Glutamatergic neuron (in vitro differentiated cells): ENCODE data around the gene SMPD2. TPM values are rescaled to one million over a fixed set of nuclear protein-coding genes. Genes with fewer than 3 reads are reported as not detected.

Experiments used
- DNase-seq: peaks from one replicate; pipeline ENCODE4 v3.0.0; 2022
- H3K27ac Mint-ChIP-seq: one replicate; pipeline ENCODE4 v1.8.0; 2020; ENCODE audit warnings: mild to moderate bottlenecking, mixed read lengths, inconsistent platforms; ENCODE audit not compliant: unreplicated experiment
- H3K27me3 Mint-ChIP-seq: one replicate; pipeline ENCODE4 v1.8.0; 2020; ENCODE audit warnings: mild to moderate bottlenecking, moderate library complexity, mixed read lengths, inconsistent platforms; ENCODE audit not compliant: unreplicated experiment
- H3K36me3 Mint-ChIP-seq: one replicate; pipeline ENCODE4 v1.8.0; 2020; ENCODE audit warnings: mild to moderate bottlenecking, mixed read lengths, inconsistent platforms; ENCODE audit not compliant: unreplicated experiment
- H3K4me1 Mint-ChIP-seq: one replicate; pipeline ENCODE4 v1.8.0; 2020; ENCODE audit warnings: mild to moderate bottlenecking, low read depth, mixed read lengths, inconsistent platforms; ENCODE audit not compliant: unreplicated experiment
- H3K4me3 Mint-ChIP-seq: one replicate; pipeline ENCODE4 v1.8.0; 2020; ENCODE audit warnings: mild to moderate bottlenecking, mixed read lengths, inconsistent platforms; ENCODE audit not compliant: unreplicated experiment
- H3K9me3 Mint-ChIP-seq: one replicate; pipeline ENCODE4 v1.8.0; 2020; ENCODE audit warnings: mild to moderate bottlenecking, moderate library complexity, mixed read lengths, inconsistent platforms; ENCODE audit not compliant: unreplicated experiment
- total RNA-seq: library from RNA; stranded (reverse); fragmentation: NEBNext Ultra II Directional; extraction: Animal tissue kit (Norgen Biotek cat#: 25700); gene quantifications from one replicate; pipeline ENCODE4 v1.2.1, GENCODE V29; 2021; ENCODE audit not compliant: unreplicated experiment
- TF ChIP-seq, protein P1 (sequence below): fragments of 200-600 bp; sonication (generic); IDR thresholded peaks from one replicate; pipeline ENCODE4 v1.5.0; 2021; ENCODE audit not compliant: partially characterized antibody, unreplicated experiment

Gene SMPD2
- total RNA-seq, 1 donor from 2014 or later, result 6.4 TPM

DNA sequence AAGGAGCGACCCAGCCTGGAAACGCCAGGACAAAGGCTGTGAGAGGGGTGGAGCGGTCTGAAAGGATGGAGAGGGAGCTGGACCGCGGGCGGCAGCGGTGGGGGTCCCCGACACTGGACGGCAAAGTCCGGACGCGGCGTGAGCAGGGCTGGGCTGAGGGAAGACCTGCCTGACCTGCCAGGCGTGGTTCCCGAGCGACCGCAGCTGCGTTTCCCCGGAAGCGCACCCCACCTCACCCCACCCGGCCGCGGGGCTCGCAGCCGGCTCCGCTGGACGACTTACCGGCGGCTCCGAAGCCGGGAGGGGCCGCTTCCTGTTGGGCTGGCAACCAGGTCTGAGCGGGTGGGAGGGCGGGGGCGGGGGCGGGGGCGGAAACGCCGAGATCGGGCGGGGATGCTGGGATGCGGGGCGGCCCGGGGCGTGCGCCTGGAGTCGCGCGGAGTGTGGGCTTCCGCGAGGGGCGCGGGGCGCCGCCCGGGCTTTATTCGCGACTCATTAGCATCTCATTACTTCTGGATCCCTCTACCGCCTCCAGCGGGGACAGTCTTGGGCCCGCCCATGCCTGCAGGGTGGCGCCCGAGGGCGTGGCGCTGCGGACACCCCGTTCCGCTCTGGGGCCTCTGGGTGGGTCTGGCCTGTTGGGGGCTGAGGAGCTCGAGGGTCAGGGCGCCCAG lies 15.1 kb downstream of the SMPD2 start, which contains the start of gene MICAL1:
MICAL1 (minus strand) TSS at position 336 of the 674 bp plus-strand sequence. CDS start 1,576 bp downstream, outside the sequence.
- H3K27ac Mint-ChIP-seq, result peak within 1 kb of the TSS; percentile 99
- H3K27me3 Mint-ChIP-seq, result peaks cover 15% of the 10 kb centered on the region
- peak within 1 kb of the TSS; percentile 94 for H3K4me3 Mint-ChIP-seq
- peaks cover 22% of the 10 kb centered on the region for H3K9me3 Mint-ChIP-seq
- DNase-seq, result peak; percentile 87
- peaks cover 27% of the 10 kb centered on the region for H3K4me1 Mint-ChIP-seq
- TF ChIP-seq, protein P1, sequence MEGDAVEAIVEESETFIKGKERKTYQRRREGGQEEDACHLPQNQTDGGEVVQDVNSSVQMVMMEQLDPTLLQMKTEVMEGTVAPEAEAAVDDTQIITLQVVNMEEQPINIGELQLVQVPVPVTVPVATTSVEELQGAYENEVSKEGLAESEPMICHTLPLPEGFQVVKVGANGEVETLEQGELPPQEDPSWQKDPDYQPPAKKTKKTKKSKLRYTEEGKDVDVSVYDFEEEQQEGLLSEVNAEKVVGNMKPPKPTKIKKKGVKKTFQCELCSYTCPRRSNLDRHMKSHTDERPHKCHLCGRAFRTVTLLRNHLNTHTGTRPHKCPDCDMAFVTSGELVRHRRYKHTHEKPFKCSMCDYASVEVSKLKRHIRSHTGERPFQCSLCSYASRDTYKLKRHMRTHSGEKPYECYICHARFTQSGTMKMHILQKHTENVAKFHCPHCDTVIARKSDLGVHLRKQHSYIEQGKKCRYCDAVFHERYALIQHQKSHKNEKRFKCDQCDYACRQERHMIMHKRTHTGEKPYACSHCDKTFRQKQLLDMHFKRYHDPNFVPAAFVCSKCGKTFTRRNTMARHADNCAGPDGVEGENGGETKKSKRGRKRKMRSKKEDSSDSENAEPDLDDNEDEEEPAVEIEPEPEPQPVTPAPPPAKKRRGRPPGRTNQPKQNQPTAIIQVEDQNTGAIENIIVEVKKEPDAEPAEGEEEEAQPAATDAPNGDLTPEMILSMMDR, result peak; percentile 43
- H3K36me3 Mint-ChIP-seq, result peaks cover 4% of the 10 kb centered on the region

DNA sequence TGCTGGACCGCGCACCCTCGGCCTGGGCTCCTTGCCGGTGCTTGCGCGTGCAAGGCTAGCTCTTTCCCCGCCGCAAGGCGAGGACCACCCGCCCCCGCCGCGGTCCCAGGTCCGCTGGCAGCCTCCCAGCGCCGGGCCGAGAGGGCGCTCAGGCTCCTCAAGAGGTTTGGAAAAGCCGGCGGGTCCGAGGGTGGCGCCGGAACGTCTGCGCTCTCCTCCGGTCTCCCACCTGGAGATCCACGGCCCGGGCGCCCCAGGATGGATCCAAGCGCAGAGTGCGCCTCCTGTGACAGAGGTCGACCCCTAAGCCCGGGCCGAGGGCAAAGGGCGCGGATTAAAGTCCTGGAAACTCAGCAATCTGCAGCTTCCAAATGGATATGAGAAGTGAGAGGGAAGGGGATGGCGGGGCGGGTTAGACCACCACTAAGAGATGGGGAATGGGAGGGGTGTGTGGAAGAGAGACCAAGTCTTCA lies 15.6 kb downstream of the SMPD2 start:
- Mint-ChIP-seq H3K36me3 (no peaks in the 10 kb centered on the region), H3K4me3 (peak overlapping the region; percentile 92), H3K4me1 (peaks cover 23% of the 10 kb centered on the region), H3K9me3 (peaks cover 20% of the 10 kb centered on the region), H3K27me3 (peaks cover 15% of the 10 kb centered on the region), H3K27ac (peak overlapping the region; percentile 41)
- no peak for DNase-seq
- TF ChIP-seq, protein P1, result no peak

DNA sequence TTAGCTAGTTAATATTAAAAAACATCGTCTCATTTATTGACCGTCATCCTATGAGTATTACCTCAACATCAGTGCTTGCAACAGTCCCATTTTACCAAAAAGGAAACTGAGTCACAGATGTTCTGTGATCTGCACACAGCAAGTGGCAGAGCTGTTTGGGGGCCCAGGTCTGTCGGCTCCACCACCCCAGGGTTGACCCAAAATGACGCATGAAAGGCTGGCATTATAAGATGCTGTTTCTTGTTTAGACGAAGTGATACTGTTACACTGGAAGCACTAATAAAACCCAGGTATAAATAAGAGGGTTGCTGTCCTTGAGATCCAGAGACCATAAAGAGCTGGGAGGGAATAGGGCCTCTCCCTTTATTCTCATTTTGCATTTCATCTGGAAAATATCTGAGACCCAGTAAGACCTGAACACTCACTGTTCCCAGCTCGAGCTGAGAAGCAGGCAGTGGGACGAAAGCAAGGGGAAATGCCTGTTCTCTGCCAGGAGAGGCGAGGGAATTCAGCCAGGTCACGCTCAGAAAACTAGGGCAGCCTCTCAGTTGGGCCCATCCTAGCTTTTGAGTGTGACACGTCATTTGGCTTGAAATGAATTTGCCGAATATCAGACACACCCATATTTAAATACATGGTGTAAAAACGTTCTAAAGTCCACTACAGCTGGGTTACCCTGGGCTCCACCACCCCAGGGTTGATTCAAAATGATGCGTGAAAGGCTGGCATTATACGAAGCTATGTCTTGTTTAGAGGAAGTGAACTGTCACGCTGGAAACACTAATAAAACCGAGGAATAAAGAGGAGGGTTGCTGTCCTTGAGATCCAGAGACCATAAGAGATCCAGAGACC lies 16.4 kb downstream of the SMPD2 start:
- Mint-ChIP-seq H3K27me3 (peaks cover 14% of the 10 kb centered on the region), H3K27ac (peak overlapping the region; percentile 41), H3K36me3 (no peaks in the 10 kb centered on the region), H3K4me3 (peak overlapping the region; percentile 92), H3K9me3 (peaks cover 20% of the 10 kb centered on the region), H3K4me1 (peaks cover 20% of the 10 kb centered on the region)
- DNase-seq, result no peak
- TF ChIP-seq, protein P1, result no peak

DNA sequence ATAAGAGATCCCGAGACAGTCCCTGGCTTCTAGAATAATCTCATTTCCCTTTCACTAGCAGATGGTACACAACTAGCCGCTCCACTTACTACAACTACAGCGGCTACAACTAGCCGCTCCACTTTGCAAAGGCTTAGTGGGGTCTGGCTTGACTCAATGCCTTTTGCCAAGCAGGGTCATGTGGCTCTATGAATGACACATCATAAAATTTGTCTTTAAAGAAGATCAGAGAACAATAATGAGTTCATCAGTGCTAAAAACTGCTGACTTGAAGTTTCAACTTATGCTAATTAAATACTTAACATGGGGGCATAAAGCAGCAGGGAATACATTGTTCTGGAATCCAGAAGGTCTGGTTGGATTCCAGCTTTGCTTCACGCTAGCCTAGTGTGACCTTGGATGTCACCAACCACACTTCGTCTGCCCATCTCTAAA lies 17.1 kb downstream of the SMPD2 start:
- TF ChIP-seq, protein P1, result no peak
- no peak overlapping the region for H3K27ac Mint-ChIP-seq
- no peak for DNase-seq
- peak overlapping the region; percentile 92 for H3K4me3 Mint-ChIP-seq
- H3K4me1 Mint-ChIP-seq, result peaks cover 13% of the 10 kb centered on the region
- H3K27me3 Mint-ChIP-seq, result peaks cover 13% of the 10 kb centered on the region
- no peaks in the 10 kb centered on the region for H3K36me3 Mint-ChIP-seq
- H3K9me3 Mint-ChIP-seq, result peaks cover 20% of the 10 kb centered on the region
